HepG2 (cell line): ENCODE data around the gene CTNND2. TPM values are rescaled to one million over a fixed set of nuclear protein-coding genes. Genes with fewer than 3 reads are reported as not detected.

Experiments
- ATAC-seq: fragments of 200-7000 bp; cut with Tn5 transposase; 3 replicates; pipeline ENCODE4 v1.9.1; 2020; ENCODE audit warnings: mild to moderate bottlenecking, moderate library complexity
- BruUV-seq: library from RNA; stranded (reverse); fragments of 400-500 nt; replicated peaks from 2 replicates; lab custom pipeline; 2021; lab: Mats Ljungman, UMichigan
- CTCF ChIA-PET: fragments of 300-600 bp; formaldehyde crosslinking; extraction: SDS; loops from one replicate; lab custom pipeline; 2021; ENCODE audit warnings: low total read pairs, inconsistent platforms, low intra/inter-chr PET ratio; lab: Yijun Ruan, JAX
- POLR2A ChIA-PET: fragments of 350-600 bp; sonication (Branson Sonifier 250); formaldehyde crosslinking; loops from one replicate; lab custom pipeline; 2020; ENCODE audit warnings: antibody characterized with exemption, inconsistent platforms; lab: Yijun Ruan, JAX
- DNase-seq: peaks from one replicate; pipeline ENCODE4 v3.0.0-alpha.2; 2015; ENCODE audit warnings: low spot score
- FAIRE-seq: peaks from 3 replicates; lab custom pipeline; 2011; peaks lifted over from hg19 to GRCh38; lab: Jason Lieb, UNC
- H2AFZ ChIP-seq: one replicate; pipeline ENCODE4 v1.6.1; 2011; ENCODE audit warnings: low read length, inconsistent platforms
- H3K27ac ChIP-seq: fragments of 300-600 bp; 3 replicates; pipeline ENCODE4 v1.8.0; 2011; ENCODE audit warnings: mixed run types, mild to moderate bottlenecking, mixed read lengths, low read length, inconsistent platforms; ENCODE audit not compliant: insufficient read depth; ENCODE audit errors: extremely low read length
- H3K27me3 ChIP-seq, 2 experiments: fragments of 200-600 bp in 1 of 2; 2 replicates in 1 of 2; 3 replicates in 1 of 2; pipeline versions ENCODE4 v1.6.0 to v1.8.0; 2011; ENCODE audit warnings: low read length in 2 of 2, mild to moderate bottlenecking in 2 of 2, moderate library complexity in 2 of 2, inconsistent platforms in 1 of 2; ENCODE audit not compliant: insufficient read depth in 2 of 2, control insufficient read depth in 1 of 2
- H3K36me3 ChIP-seq, 2 experiments: fragments of 200-600 bp in 1 of 2; replicated peaks in 1 of 2; 2 replicates in 1 of 2; 3 replicates in 1 of 2; pipeline versions ENCODE4 v1.5.1 to v1.8.0; 2011; ENCODE audit warnings: low read length in 2 of 2, inconsistent platforms in 1 of 2; ENCODE audit not compliant: insufficient read depth in 2 of 2, control insufficient read depth in 1 of 2
- H3K4me1 ChIP-seq: 2 replicates; pipeline ENCODE4 v1.5.1; 2012; ENCODE audit warnings: low read length, inconsistent platforms; ENCODE audit not compliant: insufficient read depth
- H3K4me2 ChIP-seq: 2 replicates; pipeline ENCODE4 v1.6.0; 2011; ENCODE audit warnings: low read depth, low read length, inconsistent platforms
- H3K4me3 ChIP-seq, 3 experiments: fragments of 200-600 bp in 1 of 3; sonication (generic), shearing (Covaris generic) in 1 of 3; replicated peaks in 1 of 3; 2 replicates each; pipeline ENCODE4 v1.5.1; 2011 to 2016; ENCODE audit warnings: low read length in 3 of 3, inconsistent platforms in 2 of 3, low read depth in 2 of 3, mild to moderate bottlenecking in 2 of 3, control low read depth in 1 of 3, mixed read lengths in 1 of 3; ENCODE audit not compliant: insufficient read depth in 1 of 3
- H3K79me2 ChIP-seq: one replicate; pipeline ENCODE4 v1.6.1; 2011; ENCODE audit warnings: low read length, inconsistent platforms; ENCODE audit not compliant: insufficient read depth
- H3K9ac ChIP-seq: 2 replicates; pipeline ENCODE4 v1.6.0; 2011; ENCODE audit warnings: mild to moderate bottlenecking, low read depth, low read length, inconsistent platforms; ENCODE audit not compliant: insufficient read depth
- H3K9me3 ChIP-seq: 2 replicates; pipeline ENCODE4 v1.5.1; 2012; ENCODE audit warnings: mild to moderate bottlenecking, low read length
- H4K20me1 ChIP-seq: 2 replicates; pipeline ENCODE4 v1.6.0; 2011; ENCODE audit warnings: inconsistent platforms, mild to moderate bottlenecking, low read length, moderate library complexity; ENCODE audit not compliant: insufficient read depth
- BRD4 ChIP-seq: sonication (generic); formaldehyde crosslinking; IDR thresholded peaks from 2 replicates; pipeline ENCODE4 v1.4.0; 2020; ENCODE audit warnings: missing genetic modification reagents
- CAMTA2 ChIP-seq: sonication (generic); formaldehyde crosslinking; IDR thresholded peaks from 2 replicates; pipeline ENCODE4 v1.4.0; 2020; ENCODE audit warnings: mild to moderate bottlenecking, missing genetic modification reagents, borderline replicate concordance
- DPF2 ChIP-seq: sonication (generic); formaldehyde crosslinking; IDR thresholded peaks from 2 replicates; pipeline ENCODE4 v1.4.0; 2020; ENCODE audit warnings: mild to moderate bottlenecking, low read depth, missing genetic modification reagents, borderline replicate concordance
- JUND ChIP-seq: sonication (generic); formaldehyde crosslinking; IDR thresholded peaks from 2 replicates; pipeline ENCODE4 v1.8.0; 2022; ENCODE audit warnings: mild to moderate bottlenecking, missing genetic modification reagents
- MLLT10 ChIP-seq: sonication (generic); formaldehyde crosslinking; IDR thresholded peaks from 2 replicates; pipeline ENCODE4 v1.4.0; 2020; ENCODE audit warnings: missing genetic modification reagents
- NPAS2 ChIP-seq: sonication (generic); formaldehyde crosslinking; IDR thresholded peaks from 2 replicates; pipeline ENCODE4 v1.8.0; 2022; ENCODE audit warnings: mild to moderate bottlenecking, missing genetic modification reagents, borderline replicate concordance
- PCBP2 ChIP-seq: fragments of 200-400 bp; formaldehyde crosslinking; optimal IDR thresholded peaks from 2 replicates; pipeline ENCODE3; 2018; ENCODE audit warnings: low read length, low read depth; ENCODE audit not compliant: poor library complexity, severe bottlenecking
- SETDB1 ChIP-seq: sonication (generic); formaldehyde crosslinking; IDR thresholded peaks from 2 replicates; pipeline ENCODE4 v1.5.1; 2020; ENCODE audit warnings: missing genetic modification reagents, mild to moderate bottlenecking, borderline replicate concordance
- TARDBP ChIP-seq: sonication (generic); formaldehyde crosslinking; IDR thresholded peaks from 2 replicates; pipeline ENCODE4 v1.8.0; 2022; ENCODE audit warnings: mild to moderate bottlenecking, missing genetic modification reagents
- ZBTB38 ChIP-seq: sonication (generic); formaldehyde crosslinking; IDR thresholded peaks from 2 replicates; pipeline ENCODE4 v1.5.1; 2020; ENCODE audit warnings: mild to moderate bottlenecking, missing genetic modification reagents
- ZBTB39 ChIP-seq: sonication (generic); formaldehyde crosslinking; IDR thresholded peaks from 2 replicates; pipeline ENCODE4 v1.5.0; 2020; ENCODE audit warnings: missing genetic modification reagents
- ZNF180 ChIP-seq: sonication (generic); formaldehyde crosslinking; IDR thresholded peaks from 2 replicates; pipeline ENCODE4 v1.4.0; 2020; ENCODE audit warnings: low read depth, missing genetic modification reagents, borderline replicate concordance
- ZNF333 ChIP-seq: sonication (generic); formaldehyde crosslinking; IDR thresholded peaks from 2 replicates; pipeline ENCODE4 v1.4.0; 2020; ENCODE audit warnings: mild to moderate bottlenecking, missing genetic modification reagents, borderline replicate concordance
- ZNF619 ChIP-seq: sonication (generic); formaldehyde crosslinking; IDR thresholded peaks from 2 replicates; pipeline ENCODE4 v1.4.0; 2020; ENCODE audit warnings: mild to moderate bottlenecking, missing genetic modification reagents
- ZNF660 ChIP-seq: sonication (generic); formaldehyde crosslinking; IDR thresholded peaks from 2 replicates; pipeline ENCODE4 v1.5.1; 2020; ENCODE audit warnings: mild to moderate bottlenecking, low read depth, missing genetic modification reagents, borderline replicate concordance
- ZNF674 ChIP-seq: sonication (generic); formaldehyde crosslinking; IDR thresholded peaks from 2 replicates; pipeline ENCODE4 v1.5.0; 2020; ENCODE audit warnings: low read depth, mild to moderate bottlenecking, missing genetic modification reagents
- ZNF704 ChIP-seq: sonication (generic); formaldehyde crosslinking; IDR thresholded peaks from 2 replicates; pipeline ENCODE4 v1.8.1; 2023; ENCODE audit warnings: mild to moderate bottlenecking, inconsistent platforms, moderate library complexity, missing genetic modification reagents, borderline replicate concordance
- WGBS: methylation state at CpG from one replicate; pipeline ENCODE4 v1.1.6; 2017; ENCODE audit warnings: low lambda C conversion rate; 5-methylcytosine and 5-hydroxymethylcytosine counted together
- in situ Hi-C: cut with HindIII; loops from 2 replicates; pipeline ENCODE4 v1.10.0; 2017; ENCODE audit warnings: low pct_unique_long_range_greater_than_20kb; ENCODE audit not compliant: extremely low pct_ligation_motif_present
- intact Hi-C: fragments of 100-400 bp; cut with micrococcal nuclease; formaldehyde crosslinking; loops from one replicate; pipeline ENCODE4 v1.10.0; 2022; ENCODE audit not compliant: unreplicated experiment
- polyA plus RNA-seq, 8 experiments: library from polyadenylated mRNA; depleted of rRNA in 3 of 8; stranded (reverse) in 7 of 8; unstranded in 1 of 8; fragments of >200 nt; fragmentation: Illumina TruSeq in 4 of 8; extraction: Trizol in 4 of 8; gene quantifications; 2 replicates each; pipeline versions ENCODE4 v1.2.1 to v1.2.3, GENCODE V29; 2011 to 2016; ENCODE audit warnings: low read depth in 4 of 8, missing spikeins in 1 of 8, mixed read lengths in 1 of 8; ENCODE audit not compliant: insufficient read depth in 1 of 8
- total RNA-seq, 5 experiments: library from RNA; depleted of rRNA; stranded (reverse); fragments of >200 nt; fragmentation: Illumina TruSeq; extraction: Trizol; gene quantifications; 2 replicates each; pipeline ENCODE4 v1.2.3, GENCODE V29; 2016; ENCODE audit warnings: low read depth in 1 of 5

The CTNND2 gene
- total and polyA plus RNA-seq, 2 of the 13 experiments (the other 11 are each of a cell fraction or from before 2014, with no cell fraction given) = not detected

DNA sequence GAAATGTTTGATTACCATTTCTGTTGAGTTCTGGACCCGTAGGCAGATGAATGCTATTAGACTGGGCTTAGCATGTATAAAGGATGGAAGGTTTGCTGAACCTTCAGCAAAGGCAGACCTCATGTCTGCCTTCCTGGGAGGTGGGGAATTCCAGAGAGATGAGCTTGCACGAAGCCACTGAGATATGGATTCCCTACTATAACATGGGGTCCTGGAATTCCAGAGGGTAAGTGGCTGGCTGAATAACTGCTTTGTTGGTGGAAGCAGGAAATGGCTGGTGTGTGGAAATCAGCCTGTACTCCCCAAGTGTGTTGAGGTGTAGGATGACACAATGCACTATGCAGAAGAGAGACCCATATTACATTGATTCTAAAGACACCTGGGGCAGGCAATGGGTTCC, 526.4 kb downstream of the CTNND2 start:
- BruUV-seq = no TSS peak
- ChIA-PET POLR2A (no interaction called here), CTCF (no interaction called here)
- Histone ChIP-seq H3K9ac (no peak overlapping the region), H3K4me2 (no peak overlapping the region), H3K4me1 (no peaks in the 10 kb centered on the region), H3K27ac (no peak overlapping the region), H3K36me3 (no peaks in the 10 kb centered on the region), H2AFZ (no peak overlapping the region), H3K27me3 (peaks cover 0 to 8% of the 10 kb centered on the region in 2 experiments; a peak in 1 of 5 replicates), H3K9me3 (no peaks in the 10 kb centered on the region), H3K4me3 (no peak overlapping the region), H3K79me2 (no peaks in the 10 kb centered on the region), H4K20me1 (no peaks in the 10 kb centered on the region)
- WGBS = 18% methylated on average over 2 of the region's 2 CpGs
- intact Hi-C loops (no loop called here), in situ Hi-C loops (loop anchor here (25.0 kb wide), 1 partner anchor 234 kb away; no protein-coding TSS in a partner anchor)
- ATAC-seq = no peak
- TF ChIP-seq BRD4 (CRISPR knock-in tag) (no peak), ZNF180 (CRISPR knock-in tag) (no peak), ZBTB38 (CRISPR knock-in tag) (no peak), ZNF660 (CRISPR knock-in tag) (no peak), MLLT10 (CRISPR knock-in tag) (no peak), ZNF704 (CRISPR knock-in tag) (no peak), DPF2 (no peak), JUND (CRISPR knock-in tag) (no peak)
- no peak for FAIRE-seq
- DNase-seq = no peak

DNA sequence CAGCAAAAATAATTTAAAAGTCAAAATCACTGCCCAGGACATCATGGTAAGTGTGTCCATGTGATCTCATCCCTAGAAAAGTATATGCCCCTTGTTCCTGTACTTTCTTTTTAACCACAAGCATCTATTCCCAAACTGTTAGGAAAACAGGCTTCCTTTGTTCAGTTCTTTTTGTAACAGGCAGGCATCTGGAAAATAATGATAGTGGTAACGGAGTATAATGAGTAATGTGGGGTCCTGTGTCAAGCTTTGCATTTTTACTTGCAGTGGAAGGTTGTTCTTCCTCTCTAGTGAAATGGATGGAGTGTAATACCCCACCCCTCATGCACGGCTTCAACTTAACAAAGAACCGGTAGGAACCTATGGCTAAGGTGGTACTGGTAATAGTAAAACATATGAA, 532.1 kb downstream of the CTNND2 start:
- CTCF ChIA-PET = no interaction called here
- no peaks in the 10 kb centered on the region for H4K20me1 ChIP-seq
- H3K9me3 ChIP-seq = no peaks in the 10 kb centered on the region
- H3K27ac ChIP-seq = no peak overlapping the region
- DNase-seq (no peak), ATAC-seq (no peak), FAIRE-seq (no peak)
- no peaks in the 10 kb centered on the region for H3K4me1 ChIP-seq
- H3K79me2 ChIP-seq = no peaks in the 10 kb centered on the region
- no peak overlapping the region for H3K4me2 ChIP-seq
- no peak overlapping the region for H3K4me3 ChIP-seq
- no peaks in the 10 kb centered on the region for H3K27me3 ChIP-seq
- no TSS peak for BruUV-seq
- 2% methylated on average over 3 of the region's 3 CpGs for WGBS
- intact Hi-C loops (no loop called here), in situ Hi-C loops (no loop called here)
- POLR2A ChIA-PET = no interaction called here
- no peak overlapping the region for H2AFZ ChIP-seq
- H3K36me3 ChIP-seq = no peaks in the 10 kb centered on the region
- no peak overlapping the region for H3K9ac ChIP-seq
- TF ChIP-seq ZBTB39 (CRISPR knock-in tag) (no peak), ZNF674 (CRISPR knock-in tag) (no peak), CAMTA2 (CRISPR knock-in tag) (no peak), SETDB1 (CRISPR knock-in tag) (no peak), TARDBP (CRISPR knock-in tag) (no peak), ZNF333 (CRISPR knock-in tag) (no peak), PCBP2 (no peak), ZNF619 (CRISPR knock-in tag) (no peak), NPAS2 (CRISPR knock-in tag) (no peak)
